A673 (cell line): ENCODE data around the gene BAG5.

Experiments used
- EZH2 ChIP-seq: fragments of 200-600 bp; sonication (generic); IDR thresholded peaks from 2 replicates; pipeline ENCODE4 v1.6.1; 2017; ENCODE audit warnings: borderline replicate concordance, low read depth, mild to moderate bottlenecking, mixed read lengths, antibody characterized with exemption, low read length; ENCODE audit not compliant: poor library complexity, severe bottlenecking
- TF ChIP-seq, protein P1 (sequence below): fragments of 300-800, 200-600 bp; sonication (generic); conservative IDR thresholded peaks from 2 replicates; pipeline ENCODE4 v1.5.1; 2017; ENCODE audit warnings: low read depth, mild to moderate bottlenecking, antibody characterized with exemption, low read length, moderate library complexity, mixed read lengths

DNA sequence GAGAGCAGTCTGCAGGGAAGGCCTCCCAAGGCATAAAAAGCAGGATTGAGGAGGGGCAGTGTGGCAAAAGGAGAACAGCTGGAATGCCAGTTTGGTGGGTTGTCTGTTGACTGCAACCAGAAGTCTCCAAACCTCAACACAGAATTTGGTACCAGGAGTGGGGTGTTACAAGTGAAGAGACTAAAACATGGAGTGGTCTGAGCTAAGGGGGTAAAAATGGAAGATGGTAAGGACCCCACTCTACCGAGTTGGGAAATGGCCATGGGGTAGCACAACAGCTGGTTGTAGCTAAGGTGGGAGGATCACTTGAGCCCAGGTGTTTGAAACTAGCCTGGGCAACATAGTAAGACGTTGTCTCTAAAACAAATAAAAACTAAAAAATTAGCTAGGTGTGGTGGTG is 48.8 kb upstream of the BAG5 start:
- TF ChIP-seq, protein P1, sequence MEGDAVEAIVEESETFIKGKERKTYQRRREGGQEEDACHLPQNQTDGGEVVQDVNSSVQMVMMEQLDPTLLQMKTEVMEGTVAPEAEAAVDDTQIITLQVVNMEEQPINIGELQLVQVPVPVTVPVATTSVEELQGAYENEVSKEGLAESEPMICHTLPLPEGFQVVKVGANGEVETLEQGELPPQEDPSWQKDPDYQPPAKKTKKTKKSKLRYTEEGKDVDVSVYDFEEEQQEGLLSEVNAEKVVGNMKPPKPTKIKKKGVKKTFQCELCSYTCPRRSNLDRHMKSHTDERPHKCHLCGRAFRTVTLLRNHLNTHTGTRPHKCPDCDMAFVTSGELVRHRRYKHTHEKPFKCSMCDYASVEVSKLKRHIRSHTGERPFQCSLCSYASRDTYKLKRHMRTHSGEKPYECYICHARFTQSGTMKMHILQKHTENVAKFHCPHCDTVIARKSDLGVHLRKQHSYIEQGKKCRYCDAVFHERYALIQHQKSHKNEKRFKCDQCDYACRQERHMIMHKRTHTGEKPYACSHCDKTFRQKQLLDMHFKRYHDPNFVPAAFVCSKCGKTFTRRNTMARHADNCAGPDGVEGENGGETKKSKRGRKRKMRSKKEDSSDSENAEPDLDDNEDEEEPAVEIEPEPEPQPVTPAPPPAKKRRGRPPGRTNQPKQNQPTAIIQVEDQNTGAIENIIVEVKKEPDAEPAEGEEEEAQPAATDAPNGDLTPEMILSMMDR = no peak
- no peak for TF ChIP-seq EZH2
